ENCODE results near the gene GNA14.

DNA sequence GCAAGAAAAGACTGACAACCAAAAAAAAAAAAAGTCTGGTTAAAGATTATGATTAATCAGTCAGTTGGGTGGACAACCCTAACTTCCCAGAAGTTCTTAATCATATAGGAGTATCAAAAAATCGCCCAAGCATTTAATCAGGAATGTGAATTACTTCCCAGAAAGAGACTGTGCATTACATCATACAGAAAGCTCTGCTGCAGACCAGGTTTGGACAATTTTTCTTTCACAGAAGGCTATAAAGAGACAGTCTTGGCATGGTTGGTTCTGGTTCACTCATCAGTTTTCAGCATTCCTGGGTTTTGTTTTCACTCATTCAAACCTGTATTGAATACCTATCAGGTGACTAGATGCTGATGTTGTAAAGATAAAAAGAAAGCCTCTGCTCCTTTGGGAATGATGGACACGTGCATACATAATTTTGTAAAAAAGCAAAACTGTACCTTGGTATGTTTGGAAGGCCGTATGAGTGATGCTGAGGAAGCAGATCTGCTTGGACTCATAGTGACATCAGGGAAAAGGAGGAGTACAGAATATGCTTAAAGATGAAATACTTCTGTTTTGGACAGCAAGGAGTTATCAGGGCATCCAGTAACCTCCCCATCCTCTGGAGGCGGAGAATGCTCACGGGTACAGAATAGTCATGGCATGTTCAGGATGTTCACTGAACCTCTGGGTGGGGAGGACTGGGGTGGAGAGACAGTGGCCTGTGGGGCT is 178.4 kb downstream of the GNA14 start:
- TF ChIP-seq CTCF (IDR thresholded peaks at IDR 0.05; ENCODE audit: extremely low read depth in 1 of 2, insufficient read depth in 1 of 2, low read depth in 1 of 2, low read length in 2 of 2), result no peak
- no peak for TF ChIP-seq MAX (IDR thresholded peaks at IDR 0.05; ENCODE audit: insufficient read depth, insufficient read length)
- TF ChIP-seq EZH2 (IDR thresholded peaks at IDR 0.05; ENCODE audit: borderline replicate concordance, low read depth, low read length, severe bottlenecking), result no peak
- no peak for TF ChIP-seq POLR2AphosphoS5 (IDR thresholded peaks at IDR 0.05; ENCODE audit: insufficient read depth, low read depth, low read length)
- no peak for TF ChIP-seq FOS (IDR thresholded peaks at IDR 0.05; ENCODE audit: borderline replicate concordance, insufficient read depth, low read length)
- no peak for TF ChIP-seq JUN (IDR thresholded peaks at IDR 0.05; ENCODE audit: borderline replicate concordance, insufficient read depth, insufficient read length, low read depth)
